Spleen (tissue), 7 donors: ENCODE measurements around the gene ZMIZ1.
A peak's percentile ranks its signal among the peaks of the same experiment; 100 is the strongest.

Source experiments
- CTCF ChIP-seq, 11 experiments: fragments of 200-600 bp in 7 of 11; fragments of 450-650 bp in 4 of 11; sonication (generic) in 4 of 11; IDR thresholded peaks in 8 of 11; conservative IDR thresholded peaks in 3 of 11; 1 replicate in 7 of 11; 2 replicates in 4 of 11; pipeline versions ENCODE4 v1.4.0 to v1.8.0; 2016 to 2021; ENCODE audit warnings: antibody characterized with exemption in 11 of 11, inconsistent platforms in 4 of 11, mild to moderate bottlenecking in 1 of 11
- POLR2A ChIP-seq, 3 donors: fragments of 450-650 bp; IDR thresholded peaks; one replicate each; pipeline ENCODE4 v1.5.1; 2017; ENCODE audit warnings: antibody characterized with exemption in 3 of 3, mild to moderate bottlenecking in 1 of 3
- POLR2AphosphoS5 ChIP-seq, 3 donors: sonication (generic); formaldehyde crosslinking; IDR thresholded peaks; one replicate each; pipeline ENCODE4 v1.5.1; 2017; ENCODE audit warnings: antibody characterized with exemption in 3 of 3
- donor health status: DM: no; HTN: no; CAD: no; lungs with moderate emphysema.
- donor health status: DM: no; HTN: no; CAD: no.
- donor health status: DM: no; HTN: no; CAD: no.

- TF ChIP-seq CTCF (IDR thresholded peaks at IDR 0.05 in 8 of 11, conservative IDR thresholded peaks at IDR 0.05 in 3 of 11) (no peak), POLR2AphosphoS5 (IDR thresholded peaks at IDR 0.05) (peak in 1 of 3 donors; percentile 23), POLR2A (IDR thresholded peaks at IDR 0.05) (no peak)
These were observed 6.7 kb downstream of the ZMIZ1 start for GRCh38 chr10:79075418-79075817.
